ENCODE results near the gene GSTM4.

DNA sequence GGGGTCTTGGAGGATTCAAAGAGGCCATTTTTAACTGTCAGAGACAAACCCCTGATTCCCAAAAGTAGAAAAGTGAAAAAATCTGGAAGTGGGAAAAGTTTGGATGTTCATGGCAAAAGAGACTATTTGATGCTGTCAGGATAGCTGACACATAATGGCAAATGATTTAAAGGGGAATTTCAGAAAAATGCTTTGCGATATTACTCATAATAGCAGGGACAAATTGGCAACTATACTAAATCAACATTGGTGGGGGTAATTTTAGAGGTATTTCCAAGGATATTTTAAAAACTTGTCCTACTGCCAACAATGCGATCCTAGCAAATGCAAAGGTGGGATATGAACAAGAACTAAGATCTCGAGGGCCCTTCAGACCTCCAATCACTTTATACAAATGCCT lies 5.3 kb upstream of the GSTM4 start:
- TF ChIP-seq, protein P1, sequence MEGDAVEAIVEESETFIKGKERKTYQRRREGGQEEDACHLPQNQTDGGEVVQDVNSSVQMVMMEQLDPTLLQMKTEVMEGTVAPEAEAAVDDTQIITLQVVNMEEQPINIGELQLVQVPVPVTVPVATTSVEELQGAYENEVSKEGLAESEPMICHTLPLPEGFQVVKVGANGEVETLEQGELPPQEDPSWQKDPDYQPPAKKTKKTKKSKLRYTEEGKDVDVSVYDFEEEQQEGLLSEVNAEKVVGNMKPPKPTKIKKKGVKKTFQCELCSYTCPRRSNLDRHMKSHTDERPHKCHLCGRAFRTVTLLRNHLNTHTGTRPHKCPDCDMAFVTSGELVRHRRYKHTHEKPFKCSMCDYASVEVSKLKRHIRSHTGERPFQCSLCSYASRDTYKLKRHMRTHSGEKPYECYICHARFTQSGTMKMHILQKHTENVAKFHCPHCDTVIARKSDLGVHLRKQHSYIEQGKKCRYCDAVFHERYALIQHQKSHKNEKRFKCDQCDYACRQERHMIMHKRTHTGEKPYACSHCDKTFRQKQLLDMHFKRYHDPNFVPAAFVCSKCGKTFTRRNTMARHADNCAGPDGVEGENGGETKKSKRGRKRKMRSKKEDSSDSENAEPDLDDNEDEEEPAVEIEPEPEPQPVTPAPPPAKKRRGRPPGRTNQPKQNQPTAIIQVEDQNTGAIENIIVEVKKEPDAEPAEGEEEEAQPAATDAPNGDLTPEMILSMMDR (IDR thresholded peaks at IDR 0.05), result no peak
- TF ChIP-seq POLR2A (IDR thresholded peaks at IDR 0.05), result no peak

Data from body of pancreas (tissue), 4 donors.